K562 (cell line): Measurements from ENCODE around the gene KIAA0930. TPM values are rescaled to one million over a fixed set of nuclear protein-coding genes. Genes with fewer than 3 reads are reported as not detected.

Experiments
- FOXK2 ChIP-seq, 2 experiments: fragments of 450-650 bp; IDR thresholded peaks in 1 of 2; conservative IDR thresholded peaks in 1 of 2; 2 replicates each; pipeline ENCODE4 v1.6.1; 2016; ENCODE audit warnings: low read depth in 2 of 2, mild to moderate bottlenecking in 1 of 2
- HDAC1 ChIP-seq, 2 experiments: fragments of 450-650 bp; IDR thresholded peaks; 2 replicates each; pipeline ENCODE4 v1.6.1; 2016 to 2017; ENCODE audit warnings: inconsistent platforms in 1 of 2, mild to moderate bottlenecking in 1 of 2, moderate library complexity in 1 of 2
- U2AF2 ChIP-seq: fragments of 200-400 bp; formaldehyde crosslinking; optimal IDR thresholded peaks from 2 replicates; pipeline ENCODE3; 2017; ENCODE audit warnings: low read depth, mild to moderate bottlenecking, low read length
- microRNA counts: library from miRNA; unstranded; fragments of <30 nt; microRNA quantifications from one replicate; lab custom pipeline; 2016
- microRNA-seq: library from miRNA; unstranded; fragments of <30 nt; microRNA quantifications from one replicate; pipeline ENCODE4, GENCODE V29; 2018; ENCODE audit warnings: borderline microRNAs expressed
- polyA plus RNA-seq, 8 experiments: library from polyadenylated mRNA; depleted of rRNA in 4 of 8; stranded (reverse) in 5 of 8; unstranded in 3 of 8; fragments of >200 nt; fragmentation: Nextera tagmentation in 2 of 8; fragmentation: Illumina TruSeq in 1 of 8; extraction: Ambion mirVana in 2 of 8; extraction: Trizol in 1 of 8; gene quantifications; 2 replicates each; pipeline versions ENCODE4 v1.2.1 to v1.2.3, GENCODE V29; 2011 to 2014; ENCODE audit warnings: inconsistent platforms in 1 of 8, missing spikeins in 1 of 8
- small RNA-seq: library from RNA; depleted of rRNA; stranded (forward); fragments of <200 nt; gene quantifications from one replicate; pipeline ENCODE3, GENCODE V24; 2014
- total RNA-seq, 7 experiments: library from RNA; depleted of rRNA in 6 of 7; stranded (reverse); fragments of >200 nt in 6 of 7; fragmentation: Illumina TruSeq in 2 of 7; extraction: Trizol in 2 of 7; gene quantifications; 2 replicates each; pipeline versions ENCODE4 v1.2.1 to v1.2.3, GENCODE V29; 2011 to 2021; ENCODE audit warnings: low replicate concordance in 1 of 7
- TF ChIP-seq, protein P1 (sequence below): fragments of 450-650 bp; IDR thresholded peaks from 2 replicates; pipeline ENCODE4 v1.6.1; 2016; ENCODE audit warnings: mild to moderate bottlenecking, moderate library complexity
- TF ChIP-seq, protein P2 (sequence below): fragments of 450-650 bp; IDR thresholded peaks from 2 replicates; pipeline ENCODE4 v1.6.1; 2018; ENCODE audit warnings: mild to moderate bottlenecking, low read depth; ENCODE audit not compliant: partially characterized antibody

KIAA0930 gene
- total and polyA plus RNA-seq, 9 of the 15 experiments (the other 6 are each of a cell fraction or from before 2014, with no cell fraction given), result 0.24 to 12.1 (median 6.4) TPM

DNA sequence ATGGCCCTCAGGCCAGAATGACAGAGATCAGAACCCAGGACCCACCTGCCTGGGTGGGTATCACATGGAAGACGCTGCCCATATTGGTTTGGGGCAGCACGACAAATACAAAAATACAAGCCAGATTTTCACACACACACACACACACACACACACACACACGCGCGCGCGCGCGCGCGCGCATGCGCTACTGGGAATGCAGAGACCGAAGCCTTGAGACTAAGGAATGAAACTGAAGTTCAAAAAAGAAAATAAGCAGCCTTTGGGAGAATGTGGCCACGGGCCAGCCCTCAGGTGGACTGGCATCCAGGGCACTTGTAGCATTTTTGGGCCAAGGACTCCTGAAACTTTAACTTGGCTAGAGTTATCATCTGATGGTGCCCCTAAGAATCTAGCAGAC lies 98.3 kb downstream of the KIAA0930 start (continued):
- TF ChIP-seq, protein P1, sequence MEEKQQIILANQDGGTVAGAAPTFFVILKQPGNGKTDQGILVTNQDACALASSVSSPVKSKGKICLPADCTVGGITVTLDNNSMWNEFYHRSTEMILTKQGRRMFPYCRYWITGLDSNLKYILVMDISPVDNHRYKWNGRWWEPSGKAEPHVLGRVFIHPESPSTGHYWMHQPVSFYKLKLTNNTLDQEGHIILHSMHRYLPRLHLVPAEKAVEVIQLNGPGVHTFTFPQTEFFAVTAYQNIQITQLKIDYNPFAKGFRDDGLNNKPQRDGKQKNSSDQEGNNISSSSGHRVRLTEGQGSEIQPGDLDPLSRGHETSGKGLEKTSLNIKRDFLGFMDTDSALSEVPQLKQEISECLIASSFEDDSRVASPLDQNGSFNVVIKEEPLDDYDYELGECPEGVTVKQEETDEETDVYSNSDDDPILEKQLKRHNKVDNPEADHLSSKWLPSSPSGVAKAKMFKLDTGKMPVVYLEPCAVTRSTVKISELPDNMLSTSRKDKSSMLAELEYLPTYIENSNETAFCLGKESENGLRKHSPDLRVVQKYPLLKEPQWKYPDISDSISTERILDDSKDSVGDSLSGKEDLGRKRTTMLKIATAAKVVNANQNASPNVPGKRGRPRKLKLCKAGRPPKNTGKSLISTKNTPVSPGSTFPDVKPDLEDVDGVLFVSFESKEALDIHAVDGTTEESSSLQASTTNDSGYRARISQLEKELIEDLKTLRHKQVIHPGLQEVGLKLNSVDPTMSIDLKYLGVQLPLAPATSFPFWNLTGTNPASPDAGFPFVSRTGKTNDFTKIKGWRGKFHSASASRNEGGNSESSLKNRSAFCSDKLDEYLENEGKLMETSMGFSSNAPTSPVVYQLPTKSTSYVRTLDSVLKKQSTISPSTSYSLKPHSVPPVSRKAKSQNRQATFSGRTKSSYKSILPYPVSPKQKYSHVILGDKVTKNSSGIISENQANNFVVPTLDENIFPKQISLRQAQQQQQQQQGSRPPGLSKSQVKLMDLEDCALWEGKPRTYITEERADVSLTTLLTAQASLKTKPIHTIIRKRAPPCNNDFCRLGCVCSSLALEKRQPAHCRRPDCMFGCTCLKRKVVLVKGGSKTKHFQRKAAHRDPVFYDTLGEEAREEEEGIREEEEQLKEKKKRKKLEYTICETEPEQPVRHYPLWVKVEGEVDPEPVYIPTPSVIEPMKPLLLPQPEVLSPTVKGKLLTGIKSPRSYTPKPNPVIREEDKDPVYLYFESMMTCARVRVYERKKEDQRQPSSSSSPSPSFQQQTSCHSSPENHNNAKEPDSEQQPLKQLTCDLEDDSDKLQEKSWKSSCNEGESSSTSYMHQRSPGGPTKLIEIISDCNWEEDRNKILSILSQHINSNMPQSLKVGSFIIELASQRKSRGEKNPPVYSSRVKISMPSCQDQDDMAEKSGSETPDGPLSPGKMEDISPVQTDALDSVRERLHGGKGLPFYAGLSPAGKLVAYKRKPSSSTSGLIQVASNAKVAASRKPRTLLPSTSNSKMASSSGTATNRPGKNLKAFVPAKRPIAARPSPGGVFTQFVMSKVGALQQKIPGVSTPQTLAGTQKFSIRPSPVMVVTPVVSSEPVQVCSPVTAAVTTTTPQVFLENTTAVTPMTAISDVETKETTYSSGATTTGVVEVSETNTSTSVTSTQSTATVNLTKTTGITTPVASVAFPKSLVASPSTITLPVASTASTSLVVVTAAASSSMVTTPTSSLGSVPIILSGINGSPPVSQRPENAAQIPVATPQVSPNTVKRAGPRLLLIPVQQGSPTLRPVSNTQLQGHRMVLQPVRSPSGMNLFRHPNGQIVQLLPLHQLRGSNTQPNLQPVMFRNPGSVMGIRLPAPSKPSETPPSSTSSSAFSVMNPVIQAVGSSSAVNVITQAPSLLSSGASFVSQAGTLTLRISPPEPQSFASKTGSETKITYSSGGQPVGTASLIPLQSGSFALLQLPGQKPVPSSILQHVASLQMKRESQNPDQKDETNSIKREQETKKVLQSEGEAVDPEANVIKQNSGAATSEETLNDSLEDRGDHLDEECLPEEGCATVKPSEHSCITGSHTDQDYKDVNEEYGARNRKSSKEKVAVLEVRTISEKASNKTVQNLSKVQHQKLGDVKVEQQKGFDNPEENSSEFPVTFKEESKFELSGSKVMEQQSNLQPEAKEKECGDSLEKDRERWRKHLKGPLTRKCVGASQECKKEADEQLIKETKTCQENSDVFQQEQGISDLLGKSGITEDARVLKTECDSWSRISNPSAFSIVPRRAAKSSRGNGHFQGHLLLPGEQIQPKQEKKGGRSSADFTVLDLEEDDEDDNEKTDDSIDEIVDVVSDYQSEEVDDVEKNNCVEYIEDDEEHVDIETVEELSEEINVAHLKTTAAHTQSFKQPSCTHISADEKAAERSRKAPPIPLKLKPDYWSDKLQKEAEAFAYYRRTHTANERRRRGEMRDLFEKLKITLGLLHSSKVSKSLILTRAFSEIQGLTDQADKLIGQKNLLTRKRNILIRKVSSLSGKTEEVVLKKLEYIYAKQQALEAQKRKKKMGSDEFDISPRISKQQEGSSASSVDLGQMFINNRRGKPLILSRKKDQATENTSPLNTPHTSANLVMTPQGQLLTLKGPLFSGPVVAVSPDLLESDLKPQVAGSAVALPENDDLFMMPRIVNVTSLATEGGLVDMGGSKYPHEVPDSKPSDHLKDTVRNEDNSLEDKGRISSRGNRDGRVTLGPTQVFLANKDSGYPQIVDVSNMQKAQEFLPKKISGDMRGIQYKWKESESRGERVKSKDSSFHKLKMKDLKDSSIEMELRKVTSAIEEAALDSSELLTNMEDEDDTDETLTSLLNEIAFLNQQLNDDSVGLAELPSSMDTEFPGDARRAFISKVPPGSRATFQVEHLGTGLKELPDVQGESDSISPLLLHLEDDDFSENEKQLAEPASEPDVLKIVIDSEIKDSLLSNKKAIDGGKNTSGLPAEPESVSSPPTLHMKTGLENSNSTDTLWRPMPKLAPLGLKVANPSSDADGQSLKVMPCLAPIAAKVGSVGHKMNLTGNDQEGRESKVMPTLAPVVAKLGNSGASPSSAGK, result no peak
- no peak for TF ChIP-seq HDAC1 (IDR thresholded peaks at IDR 0.05)
- no peak for TF ChIP-seq U2AF2
- TF ChIP-seq, protein P2, sequence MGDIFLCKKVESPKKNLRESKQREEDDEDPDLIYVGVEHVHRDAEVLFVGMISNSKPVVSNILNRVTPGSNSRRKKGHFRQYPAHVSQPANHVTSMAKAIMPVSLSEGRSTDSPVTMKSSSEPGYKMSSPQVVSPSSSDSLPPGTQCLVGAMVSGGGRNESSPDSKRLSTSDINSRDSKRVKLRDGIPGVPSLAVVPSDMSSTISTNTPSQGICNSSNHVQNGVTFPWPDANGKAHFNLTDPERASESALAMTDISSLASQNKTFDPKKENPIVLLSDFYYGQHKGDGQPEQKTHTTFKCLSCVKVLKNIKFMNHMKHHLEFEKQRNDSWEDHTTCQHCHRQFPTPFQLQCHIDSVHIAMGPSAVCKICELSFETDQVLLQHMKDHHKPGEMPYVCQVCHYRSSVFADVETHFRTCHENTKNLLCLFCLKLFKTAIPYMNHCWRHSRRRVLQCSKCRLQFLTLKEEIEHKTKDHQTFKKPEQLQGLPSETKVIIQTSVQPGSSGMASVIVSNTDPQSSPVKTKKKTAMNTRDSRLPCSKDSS, result no peak
- TF ChIP-seq FOXK2 (conservative IDR thresholded peaks at IDR 0.05 in 1 of 2, IDR thresholded peaks at IDR 0.05 in 1 of 2; ENCODE audit: low read depth in 2 of 2), result no peak

MicroRNAs within 50 kb of the gene (microRNA counts, 767-probe panel; counts per million panel counts)
- not detected for microRNA hsa-miR-1249 (lab: Ali Mortazavi, UCI)

Small RNA genes within 50 kb of the gene (microRNA-seq; reads per million reads assigned to microRNA genes)
- gene MIR1249, result 2.5 reads per million, percentile 31 among the genes with 10 or more reads in this experiment

Small RNA genes within 50 kb of the gene (small RNA-seq; reads per million reads assigned to genes)
- gene MIR1249, result 0.15 reads per million

Other genes starting within 250 kb of the KIAA0930 start
- gene PHF21B, start 230.9 kb downstream of the KIAA0930 start, total RNA-seq (2014; rRNA removed), result not detected in 2 replicates
- not detected in 2 replicates for gene PHF21B, start 230.9 kb downstream of the KIAA0930 start, total RNA-seq (2014; rRNA removed; fragmentation: Illumina TruSeq; extraction: Trizol)
- gene PHF21B, start 230.9 kb downstream of the KIAA0930 start, total RNA-seq (2015; rRNA removed; fragmentation: Illumina TruSeq; extraction: Trizol), result not detected in 2 replicates
- gene PHF21B, start 230.9 kb downstream of the KIAA0930 start, total RNA-seq (2021), result 0.22 TPM in 1 of 2 replicates, not detected in the other
- not detected in 2 replicates for gene PHF21B, start 230.9 kb downstream of the KIAA0930 start, polyA plus RNA-seq (2011; rRNA removed)
- gene PHF21B, start 230.9 kb downstream of the KIAA0930 start, polyA plus RNA-seq (2014; fragmentation: Illumina TruSeq; extraction: Trizol), result not detected in 2 replicates
- not detected for gene PHF21B, start 230.9 kb downstream of the KIAA0930 start, polyA plus RNA-seq (2014; fragmentation: Nextera tagmentation; extraction: Ambion mirVana)
- 0.04 TPM in 1 of 2 replicates, not detected in the other for gene PHF21B, start 230.9 kb downstream of the KIAA0930 start, polyA plus RNA-seq (2014; rRNA removed)
- 77.6 and 85.3 TPM in 2 replicates for gene NUP50, start 77.0 kb downstream of the KIAA0930 start, total RNA-seq (2014; rRNA removed)
- 55.3 and 62.0 TPM in 2 replicates for gene NUP50, start 77.0 kb downstream of the KIAA0930 start, total RNA-seq (2014; rRNA removed; fragmentation: Illumina TruSeq; extraction: Trizol)
- 61.8 and 62.2 TPM in 2 replicates for gene NUP50, start 77.0 kb downstream of the KIAA0930 start, total RNA-seq (2015; rRNA removed; fragmentation: Illumina TruSeq; extraction: Trizol)
- 83.7 and 84.2 TPM in 2 replicates for gene NUP50, start 77.0 kb downstream of the KIAA0930 start, total RNA-seq (2021)
- 21.8 and 29.3 TPM in 2 replicates for gene NUP50, start 77.0 kb downstream of the KIAA0930 start, polyA plus RNA-seq (2011; rRNA removed)
- gene NUP50, start 77.0 kb downstream of the KIAA0930 start, polyA plus RNA-seq (2014; fragmentation: Illumina TruSeq; extraction: Trizol), result 44.8 and 57.5 TPM in 2 replicates
- gene NUP50, start 77.0 kb downstream of the KIAA0930 start, polyA plus RNA-seq (2014; fragmentation: Nextera tagmentation; extraction: Ambion mirVana), result 10 to 100 TPM; 23.8 to 25.9 TPM
- gene NUP50, start 77.0 kb downstream of the KIAA0930 start, polyA plus RNA-seq (2014; rRNA removed), result 39.3 and 49.3 TPM in 2 replicates
- not detected in 2 replicates for gene UPK3A, start 44.1 kb upstream of the KIAA0930 start, total RNA-seq (2014; rRNA removed)
- gene UPK3A, start 44.1 kb upstream of the KIAA0930 start, total RNA-seq (2014; rRNA removed; fragmentation: Illumina TruSeq; extraction: Trizol), result not detected in 2 replicates
- gene UPK3A, start 44.1 kb upstream of the KIAA0930 start, total RNA-seq (2015; rRNA removed; fragmentation: Illumina TruSeq; extraction: Trizol), result not detected in 2 replicates
- not detected in 2 replicates for gene UPK3A, start 44.1 kb upstream of the KIAA0930 start, total RNA-seq (2021)
- not detected in 2 replicates for gene UPK3A, start 44.1 kb upstream of the KIAA0930 start, polyA plus RNA-seq (2011; rRNA removed)
- not detected in 2 replicates for gene UPK3A, start 44.1 kb upstream of the KIAA0930 start, polyA plus RNA-seq (2014; fragmentation: Illumina TruSeq; extraction: Trizol)
- gene UPK3A, start 44.1 kb upstream of the KIAA0930 start, polyA plus RNA-seq (2014; fragmentation: Nextera tagmentation; extraction: Ambion mirVana), result not detected
- not detected in 2 replicates for gene UPK3A, start 44.1 kb upstream of the KIAA0930 start, polyA plus RNA-seq (2014; rRNA removed)
- gene FAM118A, start 69.0 kb upstream of the KIAA0930 start, total RNA-seq (2014; rRNA removed), result 54.2 and 59.8 TPM in 2 replicates
- gene FAM118A, start 69.0 kb upstream of the KIAA0930 start, total RNA-seq (2014; rRNA removed; fragmentation: Illumina TruSeq; extraction: Trizol), result 51.1 and 59.4 TPM in 2 replicates
- 54.9 and 57.5 TPM in 2 replicates for gene FAM118A, start 69.0 kb upstream of the KIAA0930 start, total RNA-seq (2015; rRNA removed; fragmentation: Illumina TruSeq; extraction: Trizol)
- gene FAM118A, start 69.0 kb upstream of the KIAA0930 start, total RNA-seq (2021), result 63.0 and 72.9 TPM in 2 replicates
- 205 and 223 TPM in 2 replicates for gene FAM118A, start 69.0 kb upstream of the KIAA0930 start, polyA plus RNA-seq (2011; rRNA removed)
- gene FAM118A, start 69.0 kb upstream of the KIAA0930 start, polyA plus RNA-seq (2014; fragmentation: Illumina TruSeq; extraction: Trizol), result 71.2 and 76.9 TPM in 2 replicates
- 10 to 100 TPM; 17.0 to 19.7 TPM for gene FAM118A, start 69.0 kb upstream of the KIAA0930 start, polyA plus RNA-seq (2014; fragmentation: Nextera tagmentation; extraction: Ambion mirVana)
- gene FAM118A, start 69.0 kb upstream of the KIAA0930 start, polyA plus RNA-seq (2014; rRNA removed), result 122 and 150 TPM in 2 replicates
- not detected in 2 replicates for gene SMC1B, start 172.7 kb upstream of the KIAA0930 start, total RNA-seq (2014; rRNA removed)
- not detected in 2 replicates for gene SMC1B, start 172.7 kb upstream of the KIAA0930 start, total RNA-seq (2014; rRNA removed; fragmentation: Illumina TruSeq; extraction: Trizol)
- gene SMC1B, start 172.7 kb upstream of the KIAA0930 start, total RNA-seq (2015; rRNA removed; fragmentation: Illumina TruSeq; extraction: Trizol), result not detected in 2 replicates
- not detected in 2 replicates for gene SMC1B, start 172.7 kb upstream of the KIAA0930 start, total RNA-seq (2021)
- not detected in 2 replicates for gene SMC1B, start 172.7 kb upstream of the KIAA0930 start, polyA plus RNA-seq (2011; rRNA removed)
- gene SMC1B, start 172.7 kb upstream of the KIAA0930 start, polyA plus RNA-seq (2014; fragmentation: Illumina TruSeq; extraction: Trizol), result not detected in 2 replicates
- gene SMC1B, start 172.7 kb upstream of the KIAA0930 start, polyA plus RNA-seq (2014; fragmentation: Nextera tagmentation; extraction: Ambion mirVana), result under 1 TPM in 1 of 2 experiments, not detected in 1; 0.03 TPM
- not detected in 2 replicates for gene SMC1B, start 172.7 kb upstream of the KIAA0930 start, polyA plus RNA-seq (2014; rRNA removed)
- gene RIBC2, start 172.8 kb upstream of the KIAA0930 start, total RNA-seq (2014; rRNA removed), result not detected in 2 replicates
- not detected in 2 replicates for gene RIBC2, start 172.8 kb upstream of the KIAA0930 start, total RNA-seq (2014; rRNA removed; fragmentation: Illumina TruSeq; extraction: Trizol)
- gene RIBC2, start 172.8 kb upstream of the KIAA0930 start, total RNA-seq (2015; rRNA removed; fragmentation: Illumina TruSeq; extraction: Trizol), result not detected in 2 replicates
- gene RIBC2, start 172.8 kb upstream of the KIAA0930 start, total RNA-seq (2021), result not detected in 2 replicates
- not detected in 2 replicates for gene RIBC2, start 172.8 kb upstream of the KIAA0930 start, polyA plus RNA-seq (2011; rRNA removed)
- gene RIBC2, start 172.8 kb upstream of the KIAA0930 start, polyA plus RNA-seq (2014; fragmentation: Illumina TruSeq; extraction: Trizol), result not detected in 2 replicates
- gene RIBC2, start 172.8 kb upstream of the KIAA0930 start, polyA plus RNA-seq (2014; fragmentation: Nextera tagmentation; extraction: Ambion mirVana), result not detected
- not detected in 2 replicates for gene RIBC2, start 172.8 kb upstream of the KIAA0930 start, polyA plus RNA-seq (2014; rRNA removed)